ENCODE data around the gene DIABLO. TPM values are rescaled to one million over a fixed set of nuclear protein-coding genes. Genes with fewer than 3 reads are reported as not detected.

Gene DIABLO
- total RNA-seq, 1 experiment from 2014 or later: 72.0 TPM

DNA sequence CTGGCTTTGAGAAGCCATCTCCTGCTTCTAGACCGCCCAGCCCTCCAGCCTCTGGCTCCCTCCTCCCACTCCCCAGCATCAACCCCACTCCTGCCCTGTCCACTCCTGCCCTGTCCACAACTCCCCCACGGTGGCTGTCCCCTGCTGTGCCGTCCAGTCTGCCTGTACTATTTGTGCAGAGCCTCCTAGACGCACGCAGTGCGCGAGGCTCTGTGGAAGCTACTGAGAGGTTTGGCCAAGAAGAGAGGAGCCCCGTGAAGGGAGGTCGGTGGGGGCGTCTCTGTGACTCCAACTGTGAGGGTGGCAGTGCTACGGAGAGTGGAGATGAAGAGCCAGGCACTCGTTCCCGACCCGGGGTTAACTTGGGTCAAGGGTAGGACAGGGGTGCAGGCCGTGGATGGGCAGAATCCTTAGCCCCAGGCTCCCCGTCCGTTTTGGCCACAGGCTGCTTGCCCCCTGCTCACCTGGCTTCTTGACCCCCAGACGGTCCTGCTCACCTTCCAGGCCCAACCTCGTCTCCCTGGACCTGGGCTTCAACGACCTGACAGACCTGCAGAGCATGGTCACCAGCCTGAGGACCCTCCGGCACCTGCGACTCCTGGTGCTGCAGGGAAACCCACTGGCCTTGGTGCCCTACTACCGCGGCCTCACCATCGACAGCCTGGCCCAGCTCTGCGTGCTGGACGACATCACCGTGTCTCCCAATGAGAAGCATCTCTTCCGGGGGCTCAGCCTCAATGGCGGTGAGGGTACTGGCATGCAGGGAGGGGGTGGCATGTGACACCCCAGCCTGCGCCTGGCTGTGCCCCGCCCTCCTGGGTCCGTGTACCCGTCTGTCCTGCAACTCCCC lies 36.0 kb downstream of the DIABLO start:
- ChIA-PET POLR2A (ENCODE audit: low non-redundant PET) (no interaction called here), CTCF (interaction anchor here (0.6 kb wide), 2 partner anchors 164 to 903 kb away, joined by 3 to 4 read pairs; no protein-coding TSS in a partner anchor)
- no TSS peak for BruUV-seq (replicated peaks)
- intact Hi-C loops (cut with micrococcal nuclease; ENCODE audit: unreplicated experiment): loop anchor here (5.0 kb wide), 2 partner anchors 58 to 138 kb away; no protein-coding TSS in a partner anchor
- Histone ChIP-seq H3K4me1 (ENCODE audit: insufficient read depth, low read length, poor library complexity, severe bottlenecking) (no peaks in the 10 kb centered on the region), H3K4me3 (ENCODE audit: low read depth, low read length, poor library complexity, severe bottlenecking) (no peak overlapping the region), H3K9me3 (ENCODE audit: low read depth, low read length, poor library complexity, severe bottlenecking) (no peaks in the 10 kb centered on the region), H3K36me3 (ENCODE audit: insufficient read depth, low read length, poor library complexity, severe bottlenecking) (no peaks in the 10 kb centered on the region), H3K27me3 (replicated peaks; ENCODE audit: insufficient read depth, low read depth, low read length, poor library complexity) (no peaks in the 10 kb centered on the region), H3K27ac (ENCODE audit: low read depth, low read length, poor library complexity, severe bottlenecking) (no peak overlapping the region)
- DNase-seq (ENCODE audit: low spot score): no peak
- TF ChIP-seq, protein P1, sequence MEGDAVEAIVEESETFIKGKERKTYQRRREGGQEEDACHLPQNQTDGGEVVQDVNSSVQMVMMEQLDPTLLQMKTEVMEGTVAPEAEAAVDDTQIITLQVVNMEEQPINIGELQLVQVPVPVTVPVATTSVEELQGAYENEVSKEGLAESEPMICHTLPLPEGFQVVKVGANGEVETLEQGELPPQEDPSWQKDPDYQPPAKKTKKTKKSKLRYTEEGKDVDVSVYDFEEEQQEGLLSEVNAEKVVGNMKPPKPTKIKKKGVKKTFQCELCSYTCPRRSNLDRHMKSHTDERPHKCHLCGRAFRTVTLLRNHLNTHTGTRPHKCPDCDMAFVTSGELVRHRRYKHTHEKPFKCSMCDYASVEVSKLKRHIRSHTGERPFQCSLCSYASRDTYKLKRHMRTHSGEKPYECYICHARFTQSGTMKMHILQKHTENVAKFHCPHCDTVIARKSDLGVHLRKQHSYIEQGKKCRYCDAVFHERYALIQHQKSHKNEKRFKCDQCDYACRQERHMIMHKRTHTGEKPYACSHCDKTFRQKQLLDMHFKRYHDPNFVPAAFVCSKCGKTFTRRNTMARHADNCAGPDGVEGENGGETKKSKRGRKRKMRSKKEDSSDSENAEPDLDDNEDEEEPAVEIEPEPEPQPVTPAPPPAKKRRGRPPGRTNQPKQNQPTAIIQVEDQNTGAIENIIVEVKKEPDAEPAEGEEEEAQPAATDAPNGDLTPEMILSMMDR (conservative IDR thresholded peaks at IDR 0.05; ENCODE audit: low read depth, low read length): no peak
- no peak for TF ChIP-seq EZH2 (IDR thresholded peaks at IDR 0.05; ENCODE audit: borderline replicate concordance, low read depth, low read length, poor library complexity, severe bottlenecking)

DNA sequence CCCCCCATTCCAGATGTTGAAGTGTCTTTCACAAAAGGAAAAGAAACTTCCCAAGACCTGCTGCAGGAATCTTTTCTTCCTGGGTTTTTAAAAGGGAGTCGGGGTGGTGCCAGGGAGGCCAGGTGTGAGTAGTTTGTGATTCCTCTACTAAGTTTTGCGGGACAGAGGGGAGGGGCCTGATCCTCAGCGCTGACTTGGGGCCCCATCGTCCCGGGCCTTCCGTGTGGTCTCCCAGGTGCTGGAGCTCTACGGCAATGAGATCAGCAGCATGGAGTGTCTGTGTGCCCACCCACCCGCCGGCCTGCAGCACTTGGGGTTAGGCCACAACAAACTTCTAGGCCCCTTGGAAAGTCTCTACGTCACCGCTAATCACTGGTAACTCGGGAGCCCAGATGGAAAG lies 38.4 kb downstream of the DIABLO start:
- ChIA-PET CTCF (no interaction called here), POLR2A (ENCODE audit: low non-redundant PET) (no interaction called here)
- intact Hi-C loops (cut with micrococcal nuclease; ENCODE audit: unreplicated experiment): no loop called here
- no peaks in the 10 kb centered on the region for H3K27me3 ChIP-seq (replicated peaks; ENCODE audit: insufficient read depth, low read depth, low read length, poor library complexity)
- TF ChIP-seq EZH2 (IDR thresholded peaks at IDR 0.05; ENCODE audit: borderline replicate concordance, low read depth, low read length, poor library complexity, severe bottlenecking): no peak
- TF ChIP-seq, protein P1 (conservative IDR thresholded peaks at IDR 0.05; ENCODE audit: low read depth, low read length): no peak
- no peak for DNase-seq (ENCODE audit: low spot score)
- H3K36me3 ChIP-seq (ENCODE audit: insufficient read depth, low read length, poor library complexity, severe bottlenecking): no peaks in the 10 kb centered on the region
- no peak overlapping the region for H3K4me3 ChIP-seq (ENCODE audit: low read depth, low read length, poor library complexity, severe bottlenecking)
- no peaks in the 10 kb centered on the region for H3K9me3 ChIP-seq (ENCODE audit: low read depth, low read length, poor library complexity, severe bottlenecking)
- H3K4me1 ChIP-seq (ENCODE audit: insufficient read depth, low read length, poor library complexity, severe bottlenecking): no peaks in the 10 kb centered on the region
- no peak overlapping the region for H3K27ac ChIP-seq (ENCODE audit: low read depth, low read length, poor library complexity, severe bottlenecking)
- no TSS peak for BruUV-seq (replicated peaks)

DNA sequence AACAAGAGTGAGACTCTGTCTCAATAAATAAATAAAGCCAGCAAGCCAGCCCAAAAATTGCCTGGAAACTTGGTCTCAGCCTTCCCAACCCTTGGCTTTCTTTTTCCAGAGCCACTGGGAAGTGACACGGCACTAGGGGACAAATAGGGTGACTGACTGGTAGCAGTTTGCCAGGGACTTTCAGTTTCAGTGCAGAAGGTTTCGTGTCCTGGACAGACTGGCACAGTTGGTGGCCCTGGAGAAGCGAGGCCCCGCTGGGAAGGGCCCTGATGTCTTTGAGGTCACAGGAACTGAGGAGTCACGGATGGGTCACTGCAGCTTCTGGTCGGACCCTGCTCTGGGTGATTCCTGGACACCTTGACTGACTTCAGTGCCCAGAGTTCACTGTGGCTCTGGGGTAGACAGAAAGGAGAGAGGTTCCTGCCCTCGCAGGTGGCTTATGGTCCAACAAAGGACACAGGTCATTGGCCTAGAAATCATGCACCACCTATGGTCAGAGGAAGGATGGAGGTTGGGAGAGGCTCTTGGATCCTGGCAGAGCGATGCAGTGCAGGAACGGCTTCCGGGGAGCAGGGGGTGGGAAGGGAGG lies 40.3 kb downstream of the DIABLO start:
- Histone ChIP-seq H3K4me3 (ENCODE audit: low read depth, low read length, poor library complexity, severe bottlenecking) (no peak overlapping the region), H3K36me3 (ENCODE audit: insufficient read depth, low read length, poor library complexity, severe bottlenecking) (no peaks in the 10 kb centered on the region), H3K27me3 (replicated peaks; ENCODE audit: insufficient read depth, low read depth, low read length, poor library complexity) (no peaks in the 10 kb centered on the region), H3K27ac (ENCODE audit: low read depth, low read length, poor library complexity, severe bottlenecking) (no peak overlapping the region), H3K4me1 (ENCODE audit: insufficient read depth, low read length, poor library complexity, severe bottlenecking) (no peaks in the 10 kb centered on the region), H3K9me3 (ENCODE audit: low read depth, low read length, poor library complexity, severe bottlenecking) (no peaks in the 10 kb centered on the region)
- ChIA-PET CTCF (no interaction called here), POLR2A (ENCODE audit: low non-redundant PET) (no interaction called here)
- no peak for TF ChIP-seq EZH2 (IDR thresholded peaks at IDR 0.05; ENCODE audit: borderline replicate concordance, low read depth, low read length, poor library complexity, severe bottlenecking)
- TF ChIP-seq, protein P1 (conservative IDR thresholded peaks at IDR 0.05; ENCODE audit: low read depth, low read length): no peak
- BruUV-seq (replicated peaks): no TSS peak
- DNase-seq (ENCODE audit: low spot score): no peak
- intact Hi-C loops (cut with micrococcal nuclease; ENCODE audit: unreplicated experiment): no loop called here
